Mesenchymal stem cell (in vitro differentiated cells and primary cell): ENCODE results near the gene NAALADL2.

Experiments
- DNase-seq: peaks from one replicate; pipeline ENCODE4 v3.0.0-alpha.2; 2013
- H2AFZ ChIP-seq: one replicate; pipeline ENCODE4 v1.6.1; 2013; ENCODE audit warnings: low read depth, mild to moderate bottlenecking, control low read depth, inconsistent platforms, low read length, moderate library complexity
- H2AK5ac ChIP-seq: 2 replicates; pipeline ENCODE4 v1.6.1; 2013; ENCODE audit warnings: low read length, moderate library complexity, mild to moderate bottlenecking, inconsistent platforms; ENCODE audit not compliant: severe bottlenecking
- H2BK120ac ChIP-seq: one replicate; pipeline ENCODE4 v1.6.1; 2013; ENCODE audit warnings: low read depth, mild to moderate bottlenecking, inconsistent platforms, low read length, moderate library complexity
- H2BK12ac ChIP-seq, 2 experiments: one replicate each; pipeline ENCODE4 v1.6.1; 2013; ENCODE audit warnings: inconsistent platforms in 2 of 2, low read length in 2 of 2, mild to moderate bottlenecking in 2 of 2, moderate library complexity in 2 of 2, control low read depth in 1 of 2
- H2BK15ac ChIP-seq: one replicate; pipeline ENCODE4 v1.6.1; 2013; ENCODE audit warnings: mild to moderate bottlenecking, low read depth, inconsistent platforms; ENCODE audit not compliant: poor library complexity, severe bottlenecking
- H2BK5ac ChIP-seq: 2 replicates; pipeline ENCODE4 v1.6.1; 2013; ENCODE audit warnings: low read depth, mild to moderate bottlenecking, low read length, control low read depth, inconsistent platforms; ENCODE audit not compliant: poor library complexity, severe bottlenecking
- H3K14ac ChIP-seq, 2 experiments: one replicate each; pipeline ENCODE4 v1.6.1; 2013; ENCODE audit warnings: inconsistent platforms in 2 of 2, low read length in 2 of 2, control low read depth in 1 of 2, mild to moderate bottlenecking in 1 of 2, moderate library complexity in 1 of 2
- H3K18ac ChIP-seq, 2 experiments: one replicate each; pipeline ENCODE4 v1.6.1; 2013; ENCODE audit warnings: inconsistent platforms in 2 of 2, low read length in 2 of 2, control low read depth in 1 of 2, low read depth in 1 of 2, mild to moderate bottlenecking in 1 of 2
- H3K23ac ChIP-seq, 2 experiments: one replicate each; pipeline ENCODE4 v1.6.1; 2013; ENCODE audit warnings: inconsistent platforms in 2 of 2, low read length in 2 of 2, mild to moderate bottlenecking in 2 of 2, moderate library complexity in 2 of 2, control low read depth in 1 of 2
- H3K27ac ChIP-seq: 2 replicates; pipeline ENCODE4 v1.5.1; 2013; ENCODE audit warnings: mild to moderate bottlenecking, moderate library complexity, low read length, control low read depth, inconsistent platforms; ENCODE audit not compliant: poor library complexity, severe bottlenecking
- H3K27me3 ChIP-seq, 2 experiments: 2 replicates each; pipeline versions ENCODE4 v1.6.1 to v1.7.0; 2013; ENCODE audit warnings: low read length in 2 of 2, mild to moderate bottlenecking in 2 of 2, moderate library complexity in 2 of 2, control low read depth in 1 of 2, inconsistent platforms in 1 of 2; ENCODE audit not compliant: control insufficient read depth in 1 of 2, insufficient read depth in 1 of 2
- H3K36me3 ChIP-seq, 2 experiments: 2 replicates each; pipeline versions ENCODE4 v1.6.1 to v1.7.0; 2013; ENCODE audit warnings: low read length in 2 of 2, control low read depth in 1 of 2, inconsistent platforms in 1 of 2, low read depth in 1 of 2, mild to moderate bottlenecking in 1 of 2; ENCODE audit not compliant: insufficient read depth in 2 of 2, control insufficient read depth in 1 of 2
- H3K4ac ChIP-seq, 2 experiments: one replicate each; pipeline ENCODE4 v1.6.1; 2013; ENCODE audit warnings: inconsistent platforms in 2 of 2, low read length in 2 of 2, mild to moderate bottlenecking in 2 of 2, moderate library complexity in 2 of 2, control low read depth in 1 of 2, low read depth in 1 of 2
- H3K4me1 ChIP-seq: 2 replicates; pipeline ENCODE4 v1.6.1; 2013; ENCODE audit warnings: low read depth, low read length, control low read depth; ENCODE audit not compliant: control insufficient read depth, insufficient read depth
- H3K4me2 ChIP-seq: 2 replicates; pipeline ENCODE4 v1.6.1; 2013; ENCODE audit warnings: low read length, mild to moderate bottlenecking, inconsistent platforms; ENCODE audit not compliant: poor library complexity, severe bottlenecking
- H3K4me3 ChIP-seq, 2 experiments: 2 replicates each; pipeline versions ENCODE4 v1.5.1 to v1.7.0; 2013; ENCODE audit warnings: low read length in 2 of 2, mild to moderate bottlenecking in 2 of 2, control low read depth in 1 of 2, low read depth in 1 of 2; ENCODE audit not compliant: insufficient read depth in 1 of 2
- H3K79me1 ChIP-seq: replicated peaks from 2 replicates; pipeline ENCODE4 v1.6.1; 2013; ENCODE audit warnings: mild to moderate bottlenecking, control low read depth, low read length, inconsistent platforms; ENCODE audit not compliant: poor library complexity, severe bottlenecking
- H3K9ac ChIP-seq: 2 replicates; pipeline ENCODE4 v1.7.0; 2013; ENCODE audit warnings: mild to moderate bottlenecking, low read length, moderate library complexity
- H3K9me3 ChIP-seq: 2 replicates; pipeline ENCODE4 v1.7.0; 2013; ENCODE audit warnings: mild to moderate bottlenecking, low read length; ENCODE audit not compliant: control insufficient read depth
- H4K8ac ChIP-seq: one replicate; pipeline ENCODE4 v1.6.1; 2013; ENCODE audit warnings: inconsistent platforms, mild to moderate bottlenecking, low read length, moderate library complexity
- H4K91ac ChIP-seq: one replicate; pipeline ENCODE4 v1.6.1; 2013; ENCODE audit warnings: mild to moderate bottlenecking, low read length, inconsistent platforms
- WGBS: methylation state at CpG from one replicate; pipeline ENCODE4 v1.1.7; 2013; ENCODE audit warnings: mixed read lengths; 5-methylcytosine and 5-hydroxymethylcytosine counted together

Gene NAALADL2

DNA sequence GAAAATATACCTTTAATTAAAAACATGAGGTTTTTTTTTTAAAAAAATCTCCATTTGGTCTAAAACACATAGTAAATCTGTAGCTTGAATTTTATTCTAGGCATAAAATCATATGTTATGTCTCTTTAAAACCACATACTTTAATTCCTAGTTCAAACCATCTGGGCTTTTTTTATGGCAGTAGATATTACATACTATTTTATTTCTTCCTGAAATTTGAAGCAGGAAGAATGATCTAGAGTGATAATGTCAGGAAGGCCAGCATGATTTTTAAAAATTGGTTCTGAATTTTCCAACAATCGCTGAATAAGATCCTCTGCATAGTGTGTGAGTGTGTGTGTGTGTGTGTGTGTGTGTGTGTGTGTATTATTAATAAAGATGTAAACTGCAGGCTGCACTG is 420.3 kb downstream of the NAALADL2 start:
- no peak overlapping the region for H2BK120ac ChIP-seq
- H3K4me3 ChIP-seq: no peak overlapping the region
- H3K27me3 ChIP-seq: no peaks in the 10 kb centered on the region
- H3K4ac ChIP-seq: no peak overlapping the region
- H2BK12ac ChIP-seq: no peak overlapping the region
- H3K23ac ChIP-seq: no peak overlapping the region
- no peaks in the 10 kb centered on the region for H3K9me3 ChIP-seq
- no peak for DNase-seq
- no peak overlapping the region for H3K9ac ChIP-seq
- H3K79me1 ChIP-seq: no peaks in the 10 kb centered on the region
- H3K14ac ChIP-seq: no peak overlapping the region
- no peak overlapping the region for H2AFZ ChIP-seq
- H2BK15ac ChIP-seq: no peak overlapping the region
- no peak overlapping the region for H4K91ac ChIP-seq
- H3K4me2 ChIP-seq: no peak overlapping the region
- 94% methylated on average over 1 of the region's 1 CpG for WGBS
- no peak overlapping the region for H2BK5ac ChIP-seq
- H4K8ac ChIP-seq: no peak overlapping the region
- no peak overlapping the region for H3K27ac ChIP-seq
- H2AK5ac ChIP-seq: no peak overlapping the region
- H3K18ac ChIP-seq: no peak overlapping the region
- H3K36me3 ChIP-seq: no peaks in the 10 kb centered on the region
- no peaks in the 10 kb centered on the region for H3K4me1 ChIP-seq

DNA sequence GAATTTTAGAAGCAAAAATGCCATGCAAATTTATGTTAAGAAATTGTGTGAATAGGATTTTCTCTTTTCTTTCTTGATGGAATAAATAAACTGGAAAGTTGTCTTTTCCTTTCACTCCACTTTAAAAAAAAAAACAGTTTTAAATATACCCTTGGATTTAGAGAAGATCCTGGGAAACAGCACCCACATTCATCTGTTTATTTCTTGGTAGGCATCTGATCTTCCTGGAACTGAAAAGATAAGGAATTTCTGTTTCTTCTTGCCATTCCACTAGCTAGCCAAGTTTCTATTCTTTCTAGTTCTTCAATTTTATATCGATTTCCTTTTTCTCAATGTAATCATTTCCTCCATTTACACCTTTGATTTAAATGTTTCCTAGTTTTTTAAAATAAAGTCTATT is 420.8 kb downstream of the NAALADL2 start:
- no peak overlapping the region for H2AK5ac ChIP-seq
- H3K79me1 ChIP-seq: no peaks in the 10 kb centered on the region
- H3K36me3 ChIP-seq: no peaks in the 10 kb centered on the region
- H3K4me2 ChIP-seq: no peak overlapping the region
- H3K23ac ChIP-seq: no peak overlapping the region
- no peaks in the 10 kb centered on the region for H3K4me1 ChIP-seq
- no peak overlapping the region for H3K4me3 ChIP-seq
- no peak overlapping the region for H3K18ac ChIP-seq
- no peaks in the 10 kb centered on the region for H3K9me3 ChIP-seq
- no peak overlapping the region for H3K4ac ChIP-seq
- no peaks in the 10 kb centered on the region for H3K27me3 ChIP-seq
- no peak overlapping the region for H3K27ac ChIP-seq
- H3K9ac ChIP-seq: no peak overlapping the region
- H3K14ac ChIP-seq: no peak overlapping the region
- no peak for DNase-seq
- H2AFZ ChIP-seq: no peak overlapping the region
- WGBS: no CpG with 5 or more reads among the region's 1 CpG
- no peak overlapping the region for H4K8ac ChIP-seq
- H2BK5ac ChIP-seq: no peak overlapping the region
- H2BK15ac ChIP-seq: no peak overlapping the region
- H2BK12ac ChIP-seq: no peak overlapping the region
- no peak overlapping the region for H2BK120ac ChIP-seq
- H4K91ac ChIP-seq: no peak overlapping the region

DNA sequence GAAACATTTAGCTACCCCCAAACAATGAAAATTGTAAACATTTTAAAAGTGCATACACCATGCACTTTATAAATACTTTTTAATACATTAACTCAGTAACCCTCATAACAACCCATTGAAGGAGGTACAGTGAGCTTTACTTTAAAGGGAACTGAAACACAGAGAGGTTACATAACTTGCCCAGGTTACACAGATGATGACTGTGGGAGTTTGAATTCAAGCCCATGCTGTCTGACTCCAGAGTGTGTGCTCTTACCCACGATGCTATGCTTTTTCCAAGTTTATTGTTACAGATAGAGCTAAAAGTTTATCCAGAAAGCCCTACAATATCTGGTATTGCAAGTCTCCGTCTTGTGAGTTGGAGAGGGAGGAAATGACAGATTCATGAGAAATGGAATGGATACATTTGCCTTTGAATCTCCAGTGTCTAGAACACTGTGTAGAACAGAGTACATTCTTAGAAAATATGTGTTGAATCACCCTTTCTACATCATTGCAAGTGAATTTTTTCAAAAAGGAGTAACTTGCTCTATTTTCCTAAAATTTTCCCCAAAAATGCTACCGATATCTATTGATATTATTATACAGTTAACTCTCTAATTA is 428.3 kb downstream of the NAALADL2 start:
- Histone ChIP-seq H3K36me3 (no peaks in the 10 kb centered on the region), H2BK15ac (no peak overlapping the region), H3K79me1 (no peaks in the 10 kb centered on the region), H3K18ac (no peak overlapping the region), H2BK5ac (no peak overlapping the region), H4K91ac (no peak overlapping the region), H3K27me3 (no peaks in the 10 kb centered on the region), H3K27ac (no peak overlapping the region), H3K14ac (no peak overlapping the region), H3K4ac (no peak overlapping the region), H3K4me1 (no peaks in the 10 kb centered on the region), H2BK120ac (no peak overlapping the region), H3K4me2 (no peak overlapping the region), H2BK12ac (no peak overlapping the region), H2AFZ (no peak overlapping the region), H3K9me3 (no peaks in the 10 kb centered on the region), H3K23ac (no peak overlapping the region), H3K4me3 (no peak overlapping the region), H2AK5ac (no peak overlapping the region), H4K8ac (no peak overlapping the region), H3K9ac (no peak overlapping the region)
- DNase-seq: peak; percentile 6
- WGBS: 67% methylated on average over 1 of the region's 3 CpGs

DNA sequence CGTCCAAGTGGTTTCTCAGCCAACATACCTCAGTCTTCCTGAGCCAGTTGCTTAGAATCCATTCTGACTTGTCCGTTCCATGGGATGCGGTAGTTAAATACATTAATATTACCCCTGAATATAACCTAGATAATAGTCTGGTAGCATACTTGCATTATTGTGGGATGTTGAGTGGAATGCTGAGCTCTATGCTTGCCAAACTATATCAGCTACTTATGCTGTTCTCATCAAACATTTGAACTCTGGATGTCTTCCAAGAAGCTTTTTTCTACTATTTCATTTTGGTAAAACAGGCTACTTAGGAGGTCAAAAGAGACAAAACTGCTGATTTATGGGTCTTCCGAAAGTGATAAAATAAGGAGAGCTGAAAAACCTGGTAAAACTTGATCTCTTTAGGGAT is 429.5 kb downstream of the NAALADL2 start:
- DNase-seq: no peak
- 100% methylated on average over 2 of the region's 4 CpGs for WGBS

More for the DNA sequence above, 429.5 kb downstream of the NAALADL2 start:
- H2BK15ac ChIP-seq: no peak overlapping the region
- H3K36me3 ChIP-seq: no peaks in the 10 kb centered on the region
- no peaks in the 10 kb centered on the region for H3K4me1 ChIP-seq
- no peak overlapping the region for H3K4me3 ChIP-seq
- H3K9me3 ChIP-seq: no peaks in the 10 kb centered on the region
- H2BK12ac ChIP-seq: no peak overlapping the region
- no peaks in the 10 kb centered on the region for H3K27me3 ChIP-seq
- no peak overlapping the region for H3K14ac ChIP-seq
- H4K8ac ChIP-seq: no peak overlapping the region
- H3K79me1 ChIP-seq: no peaks in the 10 kb centered on the region
- H2AFZ ChIP-seq: no peak overlapping the region
- no peak overlapping the region for H4K91ac ChIP-seq
- H2AK5ac ChIP-seq: no peak overlapping the region
- no peak overlapping the region for H3K18ac ChIP-seq
- no peak overlapping the region for H3K4me2 ChIP-seq
- no peak overlapping the region for H2BK120ac ChIP-seq
- no peak overlapping the region for H3K4ac ChIP-seq
- no peak overlapping the region for H3K27ac ChIP-seq
- no peak overlapping the region for H2BK5ac ChIP-seq
- no peak overlapping the region for H3K9ac ChIP-seq
- H3K23ac ChIP-seq: no peak overlapping the region
